H9 (cell line): ENCODE results near the gene SORBS1. TPM values are rescaled to one million over a fixed set of nuclear protein-coding genes. Genes with fewer than 3 reads are reported as not detected.

ENCODE experiments used
- DNase-seq: peaks from one replicate; pipeline ENCODE4 v3.0.0-alpha.2; 2017
- H2AFZ ChIP-seq: one replicate; pipeline ENCODE4 v1.6.1; 2013; ENCODE audit warnings: mild to moderate bottlenecking, low read length, control low read depth, moderate library complexity
- H2AK5ac ChIP-seq: 2 replicates; pipeline ENCODE4 v1.6.1; 2013; ENCODE audit warnings: low read length, control low read depth, mixed read lengths; ENCODE audit not compliant: insufficient read length
- H2BK120ac ChIP-seq: one replicate; pipeline ENCODE4 v1.6.1; 2013; ENCODE audit warnings: low read depth, mild to moderate bottlenecking, low read length, control low read depth, inconsistent platforms; ENCODE audit not compliant: poor library complexity, severe bottlenecking
- H2BK12ac ChIP-seq: 2 replicates; pipeline ENCODE4 v1.6.1; 2013; ENCODE audit warnings: low read length, control low read depth, mixed read lengths, low read depth; ENCODE audit not compliant: insufficient read length
- H2BK15ac ChIP-seq: 2 replicates; pipeline ENCODE4 v1.6.1; 2013; ENCODE audit warnings: low read depth, low read length, control low read depth
- H2BK20ac ChIP-seq: one replicate; pipeline ENCODE4 v1.6.1; 2013; ENCODE audit warnings: low read depth, mild to moderate bottlenecking, low read length, control low read depth, inconsistent platforms; ENCODE audit not compliant: poor library complexity, severe bottlenecking
- H2BK5ac ChIP-seq: 2 replicates; pipeline ENCODE4 v1.6.1; 2013; ENCODE audit warnings: low read length, control low read depth, mixed read lengths; ENCODE audit not compliant: insufficient read length
- H3K14ac ChIP-seq: 2 replicates; pipeline ENCODE4 v1.6.1; 2013; ENCODE audit warnings: low read length, control low read depth; ENCODE audit not compliant: insufficient read depth
- H3K18ac ChIP-seq: 2 replicates; pipeline ENCODE4 v1.6.1; 2013; ENCODE audit warnings: low read depth, mild to moderate bottlenecking, mixed read lengths, low read length, control low read depth; ENCODE audit not compliant: insufficient read length
- H3K23ac ChIP-seq: 2 replicates; pipeline ENCODE4 v1.6.1; 2013; ENCODE audit warnings: low read length, control low read depth, mixed read lengths, low read depth; ENCODE audit not compliant: insufficient read length
- H3K23me2 ChIP-seq: 2 replicates; pipeline ENCODE4 v1.6.1; 2013; ENCODE audit warnings: low read depth, mild to moderate bottlenecking, mixed read lengths, low read length, control low read depth; ENCODE audit not compliant: insufficient read length, poor library complexity, severe bottlenecking
- H3K27ac ChIP-seq: 2 replicates; pipeline ENCODE4 v1.5.1; 2013; ENCODE audit warnings: low read length, control low read depth, mixed read lengths, low read depth; ENCODE audit not compliant: insufficient read length
- H3K27me3 ChIP-seq: 2 replicates; pipeline ENCODE4 v1.6.1; 2013; ENCODE audit warnings: low read length, control low read depth, inconsistent platforms; ENCODE audit not compliant: insufficient read depth
- H3K4ac ChIP-seq: 2 replicates; pipeline ENCODE4 v1.6.1; 2013; ENCODE audit warnings: low read depth, mild to moderate bottlenecking, control low read depth, inconsistent platforms, low read length, moderate library complexity
- H3K4me1 ChIP-seq: 2 replicates; pipeline ENCODE4 v1.6.1; 2013; ENCODE audit warnings: low read length, control low read depth, inconsistent platforms; ENCODE audit not compliant: insufficient read depth
- H3K4me2 ChIP-seq: 2 replicates; pipeline ENCODE4 v1.6.1; 2013; ENCODE audit warnings: low read length, control low read depth, mixed read lengths; ENCODE audit not compliant: insufficient read length, insufficient read depth
- H3K56ac ChIP-seq: 2 replicates; pipeline ENCODE4 v1.6.1; 2013; ENCODE audit warnings: low read depth, mild to moderate bottlenecking, mixed read lengths, low read length, control low read depth; ENCODE audit not compliant: insufficient read length
- H3K79me1 ChIP-seq: 2 replicates; pipeline ENCODE4 v1.6.1; 2013; ENCODE audit warnings: low read depth, mild to moderate bottlenecking, moderate library complexity, low read length, control low read depth, inconsistent platforms; ENCODE audit not compliant: insufficient read depth, poor library complexity, severe bottlenecking
- H3K79me2 ChIP-seq: 2 replicates; pipeline ENCODE4 v1.6.1; 2013; ENCODE audit warnings: low read length, control low read depth, inconsistent platforms; ENCODE audit not compliant: insufficient read depth
- H3K9ac ChIP-seq: 2 replicates; pipeline ENCODE4 v1.6.1; 2013; ENCODE audit warnings: low read length, control low read depth, mixed read lengths; ENCODE audit not compliant: insufficient read length; ENCODE audit errors: extremely low read depth
- H3K9me3 ChIP-seq: one replicate; pipeline ENCODE4 v1.6.1; 2013; ENCODE audit warnings: low read depth, low read length, inconsistent platforms; ENCODE audit not compliant: control insufficient read depth
- H3T11ph ChIP-seq: one replicate; pipeline ENCODE4 v1.6.1; 2013; ENCODE audit warnings: mild to moderate bottlenecking, low read length, control low read depth, inconsistent platforms
- H4K20me1 ChIP-seq: one replicate; pipeline ENCODE4 v1.6.1; 2013; ENCODE audit not compliant: control insufficient read depth, insufficient read length, insufficient read depth
- H4K5ac ChIP-seq: 2 replicates; pipeline ENCODE4 v1.6.1; 2013; ENCODE audit warnings: low read depth, mild to moderate bottlenecking, mixed read lengths, low read length, control low read depth; ENCODE audit not compliant: insufficient read length
- H4K8ac ChIP-seq: replicated peaks from 2 replicates; pipeline ENCODE4 v1.6.1; 2013; ENCODE audit warnings: low read length, control low read depth, mixed read lengths, low read depth; ENCODE audit not compliant: insufficient read length
- H4K91ac ChIP-seq: 2 replicates; pipeline ENCODE4 v1.6.1; 2013; ENCODE audit warnings: low read depth, mild to moderate bottlenecking, moderate library complexity, mixed read lengths, low read length, control low read depth; ENCODE audit not compliant: insufficient read length
- H3K27ac Mint-ChIP-seq, 3 experiments: 2 replicates in 2 of 3; 3 replicates in 1 of 3; pipeline ENCODE4 v1.8.0; 2020 to 2021; ENCODE audit warnings: mixed read lengths in 3 of 3, mild to moderate bottlenecking in 1 of 3, moderate library complexity in 1 of 3
- H3K27me3 Mint-ChIP-seq: 2 replicates; pipeline ENCODE4 v1.8.0; 2021; ENCODE audit warnings: low read depth, mild to moderate bottlenecking, moderate library complexity, mixed read lengths
- H3K36me3 Mint-ChIP-seq, 3 experiments: 2 replicates in 2 of 3; 3 replicates in 1 of 3; pipeline ENCODE4 v1.8.0; 2020 to 2021; ENCODE audit warnings: low read depth in 3 of 3, mixed read lengths in 3 of 3; ENCODE audit not compliant: insufficient read depth in 1 of 3
- H3K4me1 Mint-ChIP-seq, 2 experiments: 2 replicates each; pipeline ENCODE4 v1.8.0; 2020; ENCODE audit warnings: mixed read lengths in 2 of 2
- H3K4me3 Mint-ChIP-seq, 2 experiments: 2 replicates in 1 of 2; 3 replicates in 1 of 2; pipeline ENCODE4 v1.8.0; 2020 to 2021; ENCODE audit warnings: mild to moderate bottlenecking in 2 of 2, mixed read lengths in 2 of 2, moderate library complexity in 1 of 2
- H3K9me3 Mint-ChIP-seq, 2 experiments: 2 replicates in 1 of 2; 3 replicates in 1 of 2; pipeline ENCODE4 v1.8.0; 2020; ENCODE audit warnings: mild to moderate bottlenecking in 2 of 2, mixed read lengths in 2 of 2, moderate library complexity in 1 of 2
- WGBS: extraction: QIAGEN DNeasy Blood & Tissue Kit; methylation state at CpG from one replicate; pipeline ENCODE4 v1.1.7; 2013; ENCODE audit warnings: missing lambda C conversion rate, low lambda C conversion rate, mixed read lengths; ENCODE audit not compliant: insufficient read length; ENCODE audit errors: extremely low coverage; 5-methylcytosine and 5-hydroxymethylcytosine counted together
- total RNA-seq: library from RNA; stranded (reverse); gene quantifications from 2 replicates; pipeline ENCODE4 v1.2.1, GENCODE V29; 2021
- TF ChIP-seq, protein P1 (sequence below): fragments of 200-600 bp; sonication (generic); conservative IDR thresholded peaks from 3 replicates; pipeline ENCODE4 v1.8.0; 2021; ENCODE audit warnings: antibody characterized with exemption, mild to moderate bottlenecking

Gene SORBS1
- total RNA-seq, 1 experiment from 2014 or later = 24.3 TPM

DNA sequence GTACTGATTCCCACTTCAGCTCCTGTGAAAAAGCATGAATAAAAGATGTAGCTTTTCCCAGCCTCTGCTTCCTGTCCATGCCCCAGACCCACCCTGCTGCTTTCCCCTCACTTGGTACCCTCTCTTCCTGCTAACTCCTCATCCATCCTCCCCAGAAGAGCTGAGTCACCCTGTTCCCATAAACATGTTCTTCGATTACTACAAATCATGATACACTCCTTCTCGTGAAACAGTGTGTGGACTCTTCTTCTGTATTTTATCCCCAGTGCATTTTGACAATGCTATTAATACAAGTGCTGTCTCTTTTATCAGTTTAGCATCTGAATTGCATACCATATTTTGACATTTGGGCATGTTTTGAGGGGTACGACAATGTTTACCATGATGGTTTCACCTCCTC lies 45.8 kb upstream of the SORBS1 start:
- no peak overlapping the region for H2BK15ac ChIP-seq
- H3K9me3 Mint-ChIP-seq = no peaks in the 10 kb centered on the region
- H4K91ac ChIP-seq = no peak overlapping the region
- H3K23ac ChIP-seq = no peak overlapping the region
- DNase-seq = no peak
- H4K8ac ChIP-seq = no peak overlapping the region
- H3K4me1 ChIP-seq = no peaks in the 10 kb centered on the region
- no peaks in the 10 kb centered on the region for H3K79me1 ChIP-seq
- no peak overlapping the region for H3T11ph ChIP-seq
- H3K9ac ChIP-seq = no peak overlapping the region
- no peak overlapping the region for H3K4me2 ChIP-seq
- no peaks in the 10 kb centered on the region for H4K20me1 ChIP-seq
- H3K36me3 Mint-ChIP-seq = peaks cover 25 to 72% (median 48%) of the 10 kb centered on the region in 3 experiments; a peak in 6 of 7 replicates
- no peak overlapping the region for H3K27ac ChIP-seq
- H3K18ac ChIP-seq = no peak overlapping the region
- H3K4me3 Mint-ChIP-seq = no peak overlapping the region
- H3K56ac ChIP-seq = no peak overlapping the region
- H2AK5ac ChIP-seq = no peak overlapping the region
- no peaks in the 10 kb centered on the region for H3K27me3 Mint-ChIP-seq
- H3K27me3 ChIP-seq = no peaks in the 10 kb centered on the region
- no peak overlapping the region for H2BK5ac ChIP-seq
- no peak overlapping the region for H2BK120ac ChIP-seq
- TF ChIP-seq, protein P1, sequence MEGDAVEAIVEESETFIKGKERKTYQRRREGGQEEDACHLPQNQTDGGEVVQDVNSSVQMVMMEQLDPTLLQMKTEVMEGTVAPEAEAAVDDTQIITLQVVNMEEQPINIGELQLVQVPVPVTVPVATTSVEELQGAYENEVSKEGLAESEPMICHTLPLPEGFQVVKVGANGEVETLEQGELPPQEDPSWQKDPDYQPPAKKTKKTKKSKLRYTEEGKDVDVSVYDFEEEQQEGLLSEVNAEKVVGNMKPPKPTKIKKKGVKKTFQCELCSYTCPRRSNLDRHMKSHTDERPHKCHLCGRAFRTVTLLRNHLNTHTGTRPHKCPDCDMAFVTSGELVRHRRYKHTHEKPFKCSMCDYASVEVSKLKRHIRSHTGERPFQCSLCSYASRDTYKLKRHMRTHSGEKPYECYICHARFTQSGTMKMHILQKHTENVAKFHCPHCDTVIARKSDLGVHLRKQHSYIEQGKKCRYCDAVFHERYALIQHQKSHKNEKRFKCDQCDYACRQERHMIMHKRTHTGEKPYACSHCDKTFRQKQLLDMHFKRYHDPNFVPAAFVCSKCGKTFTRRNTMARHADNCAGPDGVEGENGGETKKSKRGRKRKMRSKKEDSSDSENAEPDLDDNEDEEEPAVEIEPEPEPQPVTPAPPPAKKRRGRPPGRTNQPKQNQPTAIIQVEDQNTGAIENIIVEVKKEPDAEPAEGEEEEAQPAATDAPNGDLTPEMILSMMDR = no peak
- no peak overlapping the region for H4K5ac ChIP-seq
- H3K27ac Mint-ChIP-seq = no peak overlapping the region; a peak in 2 of 7 replicates
- WGBS = no CpG with 5 or more reads among the region's 3 CpGs
- no peak overlapping the region for H3K14ac ChIP-seq
- no peak overlapping the region for H2AFZ ChIP-seq
- no peaks in the 10 kb centered on the region for H3K79me2 ChIP-seq
- no peaks in the 10 kb centered on the region for H3K23me2 ChIP-seq
- H2BK12ac ChIP-seq = no peak overlapping the region
- H2BK20ac ChIP-seq = no peak overlapping the region
- peaks cover 10 to 11% of the 10 kb centered on the region in 2 experiments for H3K4me1 Mint-ChIP-seq
- no peak overlapping the region for H3K4ac ChIP-seq
- no peaks in the 10 kb centered on the region for H3K9me3 ChIP-seq
